GM13977 (cell line): ENCODE data around the gene MED25.
A peak's percentile ranks its signal among the peaks of the same experiment; 100 is the strongest.
"Not testable (repeated sequence)": the region's sequence is repeated elsewhere in the genome, so short reads cannot be mapped to it uniquely, and the experiment has no call there.

Source experiments
- DNase-seq: peaks from one replicate; pipeline ENCODE4 v3.0.0; 2012; ENCODE audit warnings: low spot score
- CTCF ChIP-seq: IDR thresholded peaks from 2 replicates; pipeline ENCODE4 v1.5.1; 2012; ENCODE audit warnings: mild to moderate bottlenecking, control low read depth; ENCODE audit not compliant: insufficient read depth; ENCODE audit errors: extremely low read depth, missing control alignments
- in situ Hi-C: fragments of 300-500 bp; cut with MboI; formaldehyde crosslinking; loops from one replicate; pipeline ENCODE4 v1.12.0; 2022; ENCODE audit warnings: low sequenced_read_pairs, low pct_unique_long_range_greater_than_20kb, mixed read lengths, inconsistent platforms; ENCODE audit not compliant: unreplicated experiment

MED25 gene

DNA sequence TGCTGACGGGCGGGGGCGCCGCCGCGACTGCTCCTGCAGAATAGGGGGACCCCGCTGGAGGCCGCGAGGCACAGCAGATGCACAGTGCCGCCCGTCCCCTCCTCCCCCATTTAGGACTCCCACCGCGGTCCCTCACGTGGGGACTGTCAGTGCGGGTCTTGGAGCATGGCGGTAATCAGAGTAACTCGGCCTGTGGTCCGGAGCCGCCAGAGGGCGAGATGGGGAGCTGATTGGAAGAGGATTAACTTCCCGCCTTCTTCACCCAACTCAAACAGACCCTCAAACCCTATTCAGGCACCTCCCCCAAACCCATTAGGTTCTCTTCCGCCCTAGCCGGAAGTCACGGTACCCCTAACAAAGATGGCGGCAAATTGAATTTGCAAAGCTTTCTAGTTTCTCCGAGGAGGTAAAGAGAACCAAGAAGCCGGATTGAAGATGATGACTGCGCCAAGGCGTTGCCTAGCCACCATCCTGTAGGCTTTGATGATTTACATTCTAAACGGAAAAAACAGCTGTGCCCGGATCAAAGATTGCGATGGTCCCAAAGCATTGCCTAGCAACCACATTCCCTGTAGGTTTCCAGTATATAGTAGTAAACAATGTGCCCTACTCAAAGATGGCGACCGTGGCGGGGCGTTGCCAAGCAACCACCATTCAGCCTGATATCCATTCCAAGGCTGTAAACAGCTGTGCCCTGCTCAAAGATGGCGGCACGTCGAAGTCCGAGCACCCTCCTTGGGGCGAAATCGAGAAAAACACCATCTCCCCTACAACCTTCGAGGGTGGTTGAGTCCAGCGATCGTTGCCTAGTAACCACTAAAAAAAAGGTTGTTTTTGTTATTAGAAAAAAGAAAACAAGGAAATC lies 4.9 kb upstream of the MED25 start, which contains the start of gene FUZ:
TSS of gene FUZ (minus strand) at position 296 of the 865 bp plus-strand sequence. CDS start at position 110, 186 bp downstream.
- peak; percentile 94 for DNase-seq
- no peak for TF ChIP-seq CTCF

GRCh38 chr19:49814010-49814409 lies 4.1 kb upstream of the MED25 start:
- no peak for TF ChIP-seq CTCF
- in situ Hi-C loops: no loop called here
- DNase-seq: no peak

More for the DNA sequence above, 4.9 kb upstream of the MED25 start, which contains the start of gene FUZ:
- in situ Hi-C loops: no loop called here

GRCh38 chr19:49816590-49816989 lies 1.5 kb upstream of the MED25 start:
- in situ Hi-C loops: no loop called here
- no peak for DNase-seq
- no peak for TF ChIP-seq CTCF

- in situ Hi-C loops: no loop called here
- DNase-seq: no peak
- no peak for TF ChIP-seq CTCF
Observed at GRCh38 chr19:49818649-49819370, 721 bp downstream of the MED25 start.

- DNase-seq, in situ Hi-C loops: not testable (repeated sequence)
Observed at GRCh38 chr19:49819452-49820115, 1.5 kb downstream of the MED25 start.

DNA sequence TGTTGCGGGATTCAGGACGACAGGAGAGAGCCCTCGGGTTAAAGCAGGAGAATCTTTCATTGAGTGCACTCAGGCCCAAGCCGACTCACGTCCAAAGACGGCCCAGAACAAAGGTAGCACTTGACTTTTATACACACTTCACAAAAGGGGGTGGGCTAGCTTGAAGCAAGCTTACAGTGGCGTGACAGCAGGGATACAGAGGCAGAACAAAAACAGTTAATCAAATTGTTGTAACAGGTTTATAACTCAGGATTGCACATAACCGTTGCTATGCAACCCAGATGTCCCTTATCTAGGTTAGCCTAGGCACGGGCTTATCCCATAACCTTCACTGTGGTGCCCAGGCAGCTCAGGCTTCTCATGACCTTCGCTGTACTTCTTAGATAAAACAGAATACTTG lies 2.0 kb downstream of the MED25 start:
- in situ Hi-C loops: no loop called here
- DNase-seq: no peak

More for the DNA sequence above, 2.0 kb downstream of the MED25 start:
- TF ChIP-seq CTCF: no peak
